Measurements from ENCODE around the gene C1QTNF1.

- TF ChIP-seq CTCF (IDR thresholded peaks at IDR 0.05) (no peak), EP300 (IDR thresholded peaks at IDR 0.05; ENCODE audit: borderline replicate concordance in 1 of 2, low read depth in 1 of 2, low read length in 1 of 2) (no peak), POLR2AphosphoS5 (IDR thresholded peaks at IDR 0.05; ENCODE audit: low read depth, low read length) (no peak), RAD21 (IDR thresholded peaks at IDR 0.05; ENCODE audit: low read length) (no peak), SMC3 (IDR thresholded peaks at IDR 0.05; ENCODE audit: low read depth, low read length) (no peak), TAF1 (IDR thresholded peaks at IDR 0.05; ENCODE audit: borderline replicate concordance, low read depth, low read length) (no peak), CHD2 (IDR thresholded peaks at IDR 0.05; ENCODE audit: low read length, partially characterized antibody) (no peak), JUND (IDR thresholded peaks at IDR 0.05) (no peak), GABPA (IDR thresholded peaks at IDR 0.05; ENCODE audit: low read depth) (no peak), EZH2phosphoT487 (IDR thresholded peaks at IDR 0.05; ENCODE audit: borderline replicate concordance, low read depth) (no peak)
- TF ChIP-seq, protein P1, sequence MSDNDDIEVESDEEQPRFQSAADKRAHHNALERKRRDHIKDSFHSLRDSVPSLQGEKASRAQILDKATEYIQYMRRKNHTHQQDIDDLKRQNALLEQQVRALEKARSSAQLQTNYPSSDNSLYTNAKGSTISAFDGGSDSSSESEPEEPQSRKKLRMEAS (IDR thresholded peaks at IDR 0.05; ENCODE audit: low read depth): no peak
- TF ChIP-seq, protein P2, sequence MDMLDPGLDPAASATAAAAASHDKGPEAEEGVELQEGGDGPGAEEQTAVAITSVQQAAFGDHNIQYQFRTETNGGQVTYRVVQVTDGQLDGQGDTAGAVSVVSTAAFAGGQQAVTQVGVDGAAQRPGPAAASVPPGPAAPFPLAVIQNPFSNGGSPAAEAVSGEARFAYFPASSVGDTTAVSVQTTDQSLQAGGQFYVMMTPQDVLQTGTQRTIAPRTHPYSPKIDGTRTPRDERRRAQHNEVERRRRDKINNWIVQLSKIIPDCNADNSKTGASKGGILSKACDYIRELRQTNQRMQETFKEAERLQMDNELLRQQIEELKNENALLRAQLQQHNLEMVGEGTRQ (IDR thresholded peaks at IDR 0.05; ENCODE audit: borderline replicate concordance, low read depth, low read length): no peak
Observed at GRCh38 chr17:78995761-78996451, 28.1 kb upstream of the C1QTNF1 start.

Measured in SK-N-SH (cell line).